Effector CD4-positive, alpha-beta T cell (primary cell): ENCODE measurements around the gene SMAD3.
"Not testable (repeated sequence)": the region's sequence is repeated elsewhere in the genome, so short reads cannot be mapped to it uniquely, and the experiment has no call there.

Source experiments
- DNase-seq: peaks from one replicate; pipeline ENCODE4 v3.0.0-alpha.2; 2020

SMAD3 gene

GRCh38 chr15:67147396-67147949 lies 82.1 kb downstream of the SMAD3 start:
- DNase-seq = no peak

GRCh38 chr15:67148196-67148701 lies 82.8 kb downstream of the SMAD3 start:
- no peak for DNase-seq

DNA sequence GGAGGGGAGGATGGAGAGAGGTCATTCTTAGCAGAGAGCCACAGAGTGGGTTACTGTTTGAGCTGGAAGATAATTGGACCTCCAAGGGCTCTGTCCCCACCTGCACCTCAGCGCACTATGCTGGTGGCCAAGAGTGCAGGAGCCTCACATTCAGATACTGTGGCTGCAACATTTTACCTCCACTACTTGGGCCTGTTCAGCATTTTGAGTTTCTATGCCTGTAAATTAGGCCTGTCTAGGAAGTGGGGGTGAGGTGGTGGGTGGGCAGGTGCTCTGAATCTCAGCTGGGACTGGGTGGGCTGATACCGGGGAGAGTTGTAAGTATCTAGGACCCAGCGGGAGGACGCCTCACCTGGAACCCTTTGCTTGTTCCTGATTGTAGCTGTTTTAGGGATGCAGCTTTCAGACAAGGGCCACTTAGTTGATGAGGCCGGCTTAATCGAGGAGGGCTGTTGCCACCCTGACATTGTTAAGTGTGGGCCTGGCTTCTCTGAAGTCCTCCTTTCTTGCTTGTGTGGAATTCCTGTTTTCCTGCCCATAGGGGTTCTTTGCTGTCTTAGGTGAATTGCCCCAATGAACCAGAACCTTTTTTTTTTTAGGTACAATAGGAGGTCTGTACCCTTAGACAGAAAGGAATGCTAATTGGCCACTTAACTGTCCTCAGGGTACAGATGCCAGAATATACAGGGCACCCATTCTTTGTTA lies 83.8 kb downstream of the SMAD3 start:
- no peak for DNase-seq

DNA sequence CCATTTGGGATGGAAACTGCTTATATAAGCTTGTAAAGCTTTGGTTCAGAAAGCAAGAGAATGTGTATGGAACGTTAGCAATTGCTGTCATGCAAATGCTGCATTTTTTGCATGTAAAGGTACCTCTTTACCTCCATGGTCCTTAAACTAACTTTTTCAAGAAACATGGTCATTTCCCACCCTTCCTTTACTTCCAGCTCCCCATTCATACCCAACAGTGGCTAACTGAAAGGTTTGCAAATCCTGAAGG lies 84.3 kb downstream of the SMAD3 start:
- no peak for DNase-seq

DNA sequence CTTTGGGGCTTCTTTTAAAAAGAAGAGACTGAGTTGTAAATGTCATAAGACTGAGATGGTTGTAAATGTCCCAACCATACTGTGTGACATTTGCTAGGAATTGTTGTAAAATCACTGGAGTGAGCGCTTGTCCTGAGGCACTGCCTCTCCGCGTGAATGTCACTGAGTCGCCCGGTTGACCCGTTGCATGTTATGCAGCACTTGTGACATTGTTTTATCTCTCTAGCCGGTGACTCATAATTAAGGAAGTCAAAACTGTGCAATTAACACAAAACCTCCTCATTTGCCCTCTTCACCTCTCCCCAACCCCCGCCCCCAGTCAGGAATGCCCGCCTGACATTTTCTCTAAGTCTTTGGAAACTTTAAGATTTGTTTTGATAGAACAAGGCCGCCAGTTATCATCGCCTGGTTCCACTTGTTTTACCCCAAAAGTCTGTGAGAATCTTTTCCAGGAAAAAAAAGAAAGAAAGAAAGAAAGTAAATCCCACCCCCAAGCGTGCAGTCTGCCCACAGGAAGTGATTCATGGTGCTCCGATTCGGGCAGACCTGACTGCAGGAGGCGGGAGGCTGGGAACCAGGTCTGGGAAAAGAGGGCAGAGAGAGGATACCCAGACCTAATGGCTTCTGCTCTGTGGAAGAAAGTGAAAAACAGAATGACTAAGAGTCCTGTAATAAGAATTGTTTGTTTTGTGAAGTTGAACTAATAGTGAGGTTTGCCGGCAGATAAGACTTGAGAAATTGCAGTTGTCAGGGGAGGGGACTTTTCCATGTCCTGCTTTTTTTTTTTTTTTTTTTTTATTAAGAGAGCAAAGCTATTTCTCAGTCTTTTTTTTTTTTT lies 84.8 kb downstream of the SMAD3 start:
- DNase-seq = no peak

GRCh38 chr15:67152429-67152828 lies 87.0 kb downstream of the SMAD3 start:
- DNase-seq = no peak

DNA sequence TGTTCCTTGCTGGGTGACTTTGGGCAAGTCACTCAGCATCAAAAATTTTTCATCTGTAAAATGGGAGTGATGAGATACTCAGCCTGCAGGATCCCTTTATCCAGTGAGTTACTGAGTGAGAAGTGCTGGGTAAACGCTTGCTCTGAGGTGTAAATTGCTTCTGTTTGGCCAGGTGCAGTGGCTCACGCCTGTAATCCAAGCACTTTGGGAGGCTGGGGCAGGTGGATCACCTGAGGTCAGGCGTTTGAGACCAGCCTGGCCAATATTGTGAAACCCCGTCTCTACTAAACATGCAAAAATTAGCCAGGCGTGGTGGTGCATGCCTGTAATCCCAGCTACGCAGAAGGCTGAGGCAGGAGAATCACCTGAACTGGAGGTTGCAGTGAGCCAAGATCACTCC lies 87.6 kb downstream of the SMAD3 start:
- DNase-seq = not testable (repeated sequence)

- no peak for DNase-seq
These were observed 88.8 kb downstream of the SMAD3 start for GRCh38 chr15:67154249-67154648.

DNA sequence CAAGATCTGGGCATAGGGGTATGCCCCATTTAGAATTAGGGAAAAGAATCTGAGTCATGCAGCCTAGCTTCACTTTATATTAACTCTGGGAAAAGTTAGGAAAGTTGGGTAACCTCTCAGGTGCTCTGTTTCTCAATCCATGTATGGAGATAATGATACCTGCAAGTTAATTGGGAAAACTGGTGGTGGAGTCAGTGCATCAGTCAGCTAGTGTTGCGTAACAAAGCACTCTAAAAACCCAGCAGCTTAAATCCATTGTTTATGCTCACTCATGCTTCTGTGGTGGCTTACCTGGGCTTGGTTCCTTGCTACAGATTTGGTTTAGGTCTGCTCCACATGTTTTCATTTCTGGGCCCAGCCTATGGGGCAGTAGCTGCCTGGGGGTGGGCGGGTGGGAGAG lies 91.0 kb downstream of the SMAD3 start:
- no peak for DNase-seq

GRCh38 chr15:67156834-67157233 lies 91.4 kb downstream of the SMAD3 start:
- no peak for DNase-seq

DNA sequence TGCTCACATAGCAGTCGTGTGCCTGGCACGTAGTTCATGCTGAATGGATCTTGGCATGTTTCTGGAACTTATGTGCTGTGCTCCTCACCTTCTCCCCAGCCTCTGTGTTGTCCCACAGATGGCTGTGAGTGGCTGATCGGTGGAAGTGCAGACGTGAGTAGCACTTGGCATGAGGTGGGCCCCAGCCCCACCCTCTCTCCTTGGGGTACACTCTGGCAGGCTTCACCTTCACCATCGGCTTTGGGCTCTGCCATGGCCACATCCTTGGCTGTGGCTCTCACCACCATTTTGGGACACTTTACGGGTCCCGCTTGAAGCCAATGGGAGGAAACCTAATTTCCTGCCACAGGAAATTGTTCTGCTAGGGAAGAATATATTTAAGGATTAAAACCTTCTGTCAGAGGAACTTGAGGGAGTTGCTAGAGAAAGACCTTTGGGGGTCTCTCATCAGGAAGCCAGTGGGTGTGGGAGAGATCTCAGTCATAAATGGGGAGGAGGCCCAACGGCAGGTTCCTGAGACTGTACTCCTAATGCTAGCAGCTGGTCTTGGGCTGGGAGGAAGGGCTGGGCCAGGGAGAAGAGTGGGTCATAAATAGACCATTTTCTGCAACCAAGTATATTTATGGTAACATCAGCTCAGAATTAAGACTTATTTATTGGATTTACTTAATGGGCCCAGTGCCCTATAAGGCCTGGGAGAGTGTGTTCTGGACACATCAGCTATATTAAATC lies 92.3 kb downstream of the SMAD3 start:
- DNase-seq = no peak

- DNase-seq = no peak
These were observed 93.0 kb downstream of the SMAD3 start for GRCh38 chr15:67158367-67158766.

- DNase-seq = no peak
These were observed 96.0 kb downstream of the SMAD3 start for GRCh38 chr15:67161412-67161811.

GRCh38 chr15:67161881-67162280 lies 96.5 kb downstream of the SMAD3 start:
- no peak for DNase-seq

GRCh38 chr15:67163180-67163579 lies 97.8 kb downstream of the SMAD3 start:
- DNase-seq = no peak

- DNase-seq = no peak
These were observed 99.0 kb downstream of the SMAD3 start for GRCh38 chr15:67164401-67164791.

GRCh38 chr15:67164811-67165253 lies 99.4 kb downstream of the SMAD3 start:
- no peak for DNase-seq

- DNase-seq = no peak
These were observed 100.2 kb downstream of the SMAD3 start for GRCh38 chr15:67165254-67166253.

DNA sequence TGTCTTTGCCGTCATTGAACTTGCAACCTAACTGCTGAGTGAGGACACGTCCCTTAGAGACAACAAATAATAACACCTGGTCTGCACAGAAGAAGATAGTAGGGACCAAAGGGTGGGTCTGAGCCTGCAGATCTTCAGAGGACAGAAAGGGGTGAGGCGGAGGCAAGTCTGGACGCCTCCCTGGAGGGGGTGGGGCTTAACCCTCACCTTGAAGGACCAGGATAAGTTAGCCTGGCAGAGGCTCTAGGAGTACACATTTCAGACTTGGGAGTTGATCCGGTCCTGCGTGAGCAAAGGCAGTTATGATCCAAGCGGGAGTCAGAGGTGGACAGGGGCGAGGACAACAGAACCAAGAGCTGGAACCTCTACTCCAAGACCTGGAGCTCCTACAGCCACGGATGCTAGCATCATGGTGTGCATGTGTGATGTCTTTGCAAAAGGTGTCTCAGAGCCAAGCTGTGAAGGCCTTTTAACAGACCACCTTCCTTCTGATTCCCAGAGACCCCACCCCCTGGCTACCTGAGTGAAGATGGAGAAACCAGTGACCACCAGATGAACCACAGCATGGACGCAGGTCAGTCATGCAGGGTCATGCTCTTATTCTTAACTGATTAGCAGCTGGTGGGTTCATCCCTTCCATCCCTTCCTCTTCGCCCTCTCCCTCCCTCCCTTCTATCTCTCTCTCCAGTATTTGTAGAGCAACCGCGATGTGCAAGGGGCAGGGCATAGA lies 101.0 kb downstream of the SMAD3 start:
- no peak for DNase-seq

- no peak for DNase-seq
These were observed 101.7 kb downstream of the SMAD3 start for GRCh38 chr15:67167091-67167490.

DNA sequence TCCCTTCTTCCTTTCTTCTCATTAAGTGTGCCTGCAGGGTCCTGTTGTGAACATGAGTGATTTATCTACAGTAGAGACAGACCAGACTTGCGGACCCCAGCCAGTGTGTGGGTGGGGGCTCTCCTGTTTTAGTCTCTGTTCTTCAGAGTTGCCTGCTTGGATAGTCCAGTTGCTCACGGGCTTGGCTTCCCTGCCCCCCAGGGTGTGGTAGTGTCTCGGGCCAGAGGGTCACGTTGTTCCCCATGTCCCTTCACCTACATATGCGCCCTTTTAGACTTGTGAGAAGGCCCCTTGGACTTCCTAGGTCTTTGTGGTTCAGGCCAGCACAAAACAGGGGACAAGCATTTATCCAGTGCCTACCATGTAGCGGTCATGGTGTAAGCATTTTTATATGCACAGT lies 103.3 kb downstream of the SMAD3 start:
- no peak for DNase-seq
